SK-N-SH (cell line): Measurements from ENCODE around the gene ADGRG3. TPM values are rescaled to one million over a fixed set of nuclear protein-coding genes. Genes with fewer than 3 reads are reported as not detected.

Experiments
- CTCF ChIA-PET: fragments of 300-600, 350-600 bp; formaldehyde crosslinking; extraction: SDS; loops from one replicate; lab custom pipeline; 2021; lab: Yijun Ruan, JAX
- POLR2A ChIA-PET: fragments of 350-600 bp; sonication (Branson Sonifier 250); formaldehyde crosslinking; extraction: SDS; loops from one replicate; lab custom pipeline; 2020; ENCODE audit warnings: antibody characterized with exemption, inconsistent platforms; lab: Yijun Ruan, JAX
- DNase-seq: peaks from one replicate; pipeline ENCODE4 v3.0.0; 2012
- H2AFZ ChIP-seq: fragments of 200-600 bp; sonication (generic); 2 replicates; pipeline ENCODE4 v1.8.1; 2016; ENCODE audit warnings: antibody characterized with exemption, mild to moderate bottlenecking, low read depth
- H3F3A ChIP-seq: fragments of 200-600 bp; sonication (generic); replicated peaks from 2 replicates; pipeline ENCODE3; 2016; ENCODE audit warnings: antibody characterized with exemption, mild to moderate bottlenecking; ENCODE audit not compliant: insufficient read depth
- H3K27ac ChIP-seq, 2 experiments: fragments of 200-500 bp in 1 of 2; fragments of 200-600 bp in 1 of 2; sonication (Bioruptor generic) in 1 of 2; sonication (generic), shearing (Covaris generic) in 1 of 2; 2 replicates each; pipeline versions ENCODE4 v1.5.1 to v1.6.1; 2014 to 2016; ENCODE audit warnings: low read depth in 2 of 2, inconsistent platforms in 1 of 2, low read length in 1 of 2, mild to moderate bottlenecking in 1 of 2, mixed read lengths in 1 of 2
- H3K27me3 ChIP-seq: fragments of 200-600 bp; sonication (generic), shearing (Covaris generic); 2 replicates; pipeline ENCODE4 v1.6.1; 2016; ENCODE audit warnings: mixed run types; ENCODE audit not compliant: insufficient read depth
- H3K36me3 ChIP-seq, 2 experiments: fragments of 200-500 bp in 1 of 2; fragments of 200-600 bp in 1 of 2; sonication (Bioruptor generic) in 1 of 2; sonication (generic) in 1 of 2; replicated peaks in 1 of 2; 2 replicates each; pipeline versions ENCODE3 to v1.5.1; 2014 to 2016; ENCODE audit warnings: low read length in 1 of 2, mild to moderate bottlenecking in 1 of 2; ENCODE audit not compliant: insufficient read depth in 2 of 2, control insufficient read depth in 1 of 2
- H3K4me1 ChIP-seq, 2 experiments: fragments of 200-500 bp in 1 of 2; fragments of 200-600 bp in 1 of 2; sonication (Bioruptor generic) in 1 of 2; sonication (generic), shearing (Covaris generic) in 1 of 2; 2 replicates each; pipeline versions ENCODE4 v1.5.1 to v1.6.1; 2014 to 2016; ENCODE audit warnings: low read depth in 1 of 2, low read length in 1 of 2, mixed run types in 1 of 2; ENCODE audit not compliant: insufficient read depth in 2 of 2, control insufficient read depth in 1 of 2
- H3K4me2 ChIP-seq: fragments of 200-600 bp; sonication (generic), shearing (Covaris generic); 2 replicates; pipeline ENCODE4 v1.6.1; 2017; ENCODE audit warnings: mixed run types
- H3K4me3 ChIP-seq, 2 experiments: fragments of 200-500 bp in 1 of 2; fragments of 200-600 bp in 1 of 2; sonication (Bioruptor generic) in 1 of 2; sonication (generic), shearing (Covaris generic) in 1 of 2; 2 replicates each; pipeline versions ENCODE4 v1.5.1 to v1.8.1; 2014 to 2016; ENCODE audit warnings: low read depth in 2 of 2, inconsistent platforms in 1 of 2, low read length in 1 of 2, mild to moderate bottlenecking in 1 of 2, mixed read lengths in 1 of 2, moderate library complexity in 1 of 2
- H3K79me2 ChIP-seq: fragments of 200-600 bp; sonication (generic); 2 replicates; pipeline ENCODE4 v1.8.1; 2017; ENCODE audit warnings: mild to moderate bottlenecking; ENCODE audit not compliant: insufficient read depth
- H3K9ac ChIP-seq: fragments of 200-600 bp; sonication (generic); 2 replicates; pipeline ENCODE4 v1.6.1; 2017; ENCODE audit warnings: mixed run types
- H3K9me2 ChIP-seq: fragments of 200-600 bp; sonication (generic); 2 replicates; pipeline ENCODE4 v1.6.1; 2017; ENCODE audit warnings: mixed run types
- H3K9me3 ChIP-seq: fragments of 200-600 bp; sonication (generic); 2 replicates; pipeline ENCODE4 v1.6.1; 2017; ENCODE audit warnings: mixed run types, mild to moderate bottlenecking, moderate library complexity
- H4K20me1 ChIP-seq: fragments of 200-600 bp; sonication (generic); 2 replicates; pipeline ENCODE4 v1.6.1; 2017; ENCODE audit warnings: mild to moderate bottlenecking, mixed run types; ENCODE audit not compliant: insufficient read depth
- EP300 ChIP-seq, 2 experiments: IDR thresholded peaks; 2 replicates each; pipeline versions ENCODE4 v1.4.0 to v1.6.1; 2012; ENCODE audit warnings: borderline replicate concordance in 1 of 2, low read depth in 1 of 2, low read length in 1 of 2
- EZH2phosphoT487 ChIP-seq: fragments of 200-600 bp; sonication (generic); IDR thresholded peaks from 2 replicates; pipeline ENCODE4 v1.6.1; 2017; ENCODE audit warnings: low read depth, mixed run types, mild to moderate bottlenecking, antibody characterized with exemption, moderate library complexity, borderline replicate concordance
- FOXJ3 ChIP-seq: sonication (generic); formaldehyde crosslinking; IDR thresholded peaks from 2 replicates; pipeline ENCODE4 v1.5.1; 2020; ENCODE audit warnings: mild to moderate bottlenecking, missing genetic modification reagents
- NRF1 ChIP-seq: IDR thresholded peaks from 2 replicates; pipeline ENCODE4 v1.6.1; 2012; ENCODE audit warnings: low read depth, mild to moderate bottlenecking, low read length
- RCOR1 ChIP-seq: fragments of 150-350 bp; IDR thresholded peaks from 2 replicates; pipeline ENCODE4 v1.6.1; 2017; ENCODE audit warnings: antibody characterized with exemption, low read length
- SMC3 ChIP-seq: IDR thresholded peaks from 2 replicates; pipeline ENCODE4 v1.6.1; 2012; ENCODE audit warnings: low read depth, low read length, improper control_type of control experiment
- TAF1 ChIP-seq: IDR thresholded peaks from 2 replicates; pipeline ENCODE4 v1.6.1; 2012; ENCODE audit warnings: low read depth, mild to moderate bottlenecking, low read length, moderate library complexity, borderline replicate concordance
- TCF12 ChIP-seq: IDR thresholded peaks from 2 replicates; pipeline ENCODE4 v1.4.0; 2012
- TEAD4 ChIP-seq: IDR thresholded peaks from 2 replicates; pipeline ENCODE4 v1.4.0; 2012; ENCODE audit warnings: mild to moderate bottlenecking, borderline replicate concordance; ENCODE audit not compliant: insufficient read depth
- YY1 ChIP-seq: IDR thresholded peaks from 2 replicates; pipeline ENCODE4 v1.4.0; 2012; ENCODE audit warnings: low read depth, mild to moderate bottlenecking
- WGBS: methylation state at CpG from one replicate; pipeline ENCODE4 v1.1.6; 2017; ENCODE audit warnings: low lambda C conversion rate; 5-methylcytosine and 5-hydroxymethylcytosine counted together
- polyA plus RNA-seq, 3 experiments: library from polyadenylated mRNA; depleted of rRNA; stranded (reverse); fragments of >200 nt; gene quantifications; 2 replicates each; pipeline ENCODE4 v1.2.3, GENCODE V29; 2012
- TF ChIP-seq, protein P1 (sequence below): fragments of 150-350 bp; IDR thresholded peaks from 2 replicates; pipeline ENCODE4 v1.6.1; 2016; ENCODE audit warnings: mild to moderate bottlenecking, low read depth, low read length
- TF ChIP-seq, protein P2 (sequence below): fragments of 150-350 bp; IDR thresholded peaks from 2 replicates; pipeline ENCODE4 v1.6.1; 2017; ENCODE audit warnings: antibody characterized with exemption, low read length, low read depth, borderline replicate concordance
- TF ChIP-seq, protein P3 (sequence below): fragments of 200-600 bp; sonication (generic); IDR thresholded peaks from 2 replicates; pipeline ENCODE4 v1.6.1; 2017; ENCODE audit warnings: antibody characterized with exemption, mild to moderate bottlenecking, moderate library complexity
- TF ChIP-seq, protein P4 (sequence below): IDR thresholded peaks from 2 replicates; pipeline ENCODE4 v1.4.0; 2012; ENCODE audit warnings: low read depth
- TF ChIP-seq, protein P5 (sequence below): IDR thresholded peaks from 2 replicates; pipeline ENCODE4 v1.6.1; 2012; ENCODE audit warnings: mild to moderate bottlenecking, low read depth, low read length, moderate library complexity

Gene ADGRG3
- polyA plus RNA-seq, 1 of the 3 experiments (the other 2 are of a cell fraction): not detected

DNA sequence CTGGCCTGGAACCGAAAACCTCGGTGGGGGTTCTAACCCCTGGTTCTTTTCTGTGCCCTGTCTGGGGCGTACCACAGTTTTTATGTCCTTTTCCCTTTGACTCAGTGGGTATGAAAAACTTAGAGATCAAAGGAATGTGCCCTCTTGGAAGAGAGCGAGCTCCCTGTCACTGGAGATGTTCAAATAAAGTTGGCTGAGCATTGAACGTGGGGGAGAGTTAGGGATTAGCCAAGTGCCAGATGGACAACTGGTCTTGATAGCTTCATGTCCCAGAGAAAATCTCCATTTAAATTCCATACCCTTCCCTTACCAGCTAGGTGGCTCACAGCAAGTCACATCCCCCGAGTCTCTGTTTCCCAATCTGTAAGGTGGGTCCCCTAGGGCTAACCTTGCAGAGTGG, 30.1 kb upstream of the ADGRG3 start:
- TF ChIP-seq TEAD4 (no peak), RCOR1 (no peak), NRF1 (no peak), YY1 (no peak), TCF12 (no peak), EZH2phosphoT487 (no peak), FOXJ3 (CRISPR knock-in tag) (no peak), EP300 (IDR thresholded peaks at IDR 0.05; ENCODE audit: borderline replicate concordance in 1 of 2, low read depth in 1 of 2, low read length in 1 of 2) (no peak), SMC3 (no peak), TAF1 (no peak)
- TF ChIP-seq, protein P1, sequence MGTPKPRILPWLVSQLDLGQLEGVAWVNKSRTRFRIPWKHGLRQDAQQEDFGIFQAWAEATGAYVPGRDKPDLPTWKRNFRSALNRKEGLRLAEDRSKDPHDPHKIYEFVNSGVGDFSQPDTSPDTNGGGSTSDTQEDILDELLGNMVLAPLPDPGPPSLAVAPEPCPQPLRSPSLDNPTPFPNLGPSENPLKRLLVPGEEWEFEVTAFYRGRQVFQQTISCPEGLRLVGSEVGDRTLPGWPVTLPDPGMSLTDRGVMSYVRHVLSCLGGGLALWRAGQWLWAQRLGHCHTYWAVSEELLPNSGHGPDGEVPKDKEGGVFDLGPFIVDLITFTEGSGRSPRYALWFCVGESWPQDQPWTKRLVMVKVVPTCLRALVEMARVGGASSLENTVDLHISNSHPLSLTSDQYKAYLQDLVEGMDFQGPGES: no peak
- TF ChIP-seq, protein P2, sequence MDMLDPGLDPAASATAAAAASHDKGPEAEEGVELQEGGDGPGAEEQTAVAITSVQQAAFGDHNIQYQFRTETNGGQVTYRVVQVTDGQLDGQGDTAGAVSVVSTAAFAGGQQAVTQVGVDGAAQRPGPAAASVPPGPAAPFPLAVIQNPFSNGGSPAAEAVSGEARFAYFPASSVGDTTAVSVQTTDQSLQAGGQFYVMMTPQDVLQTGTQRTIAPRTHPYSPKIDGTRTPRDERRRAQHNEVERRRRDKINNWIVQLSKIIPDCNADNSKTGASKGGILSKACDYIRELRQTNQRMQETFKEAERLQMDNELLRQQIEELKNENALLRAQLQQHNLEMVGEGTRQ: no peak
- TF ChIP-seq, protein P3, sequence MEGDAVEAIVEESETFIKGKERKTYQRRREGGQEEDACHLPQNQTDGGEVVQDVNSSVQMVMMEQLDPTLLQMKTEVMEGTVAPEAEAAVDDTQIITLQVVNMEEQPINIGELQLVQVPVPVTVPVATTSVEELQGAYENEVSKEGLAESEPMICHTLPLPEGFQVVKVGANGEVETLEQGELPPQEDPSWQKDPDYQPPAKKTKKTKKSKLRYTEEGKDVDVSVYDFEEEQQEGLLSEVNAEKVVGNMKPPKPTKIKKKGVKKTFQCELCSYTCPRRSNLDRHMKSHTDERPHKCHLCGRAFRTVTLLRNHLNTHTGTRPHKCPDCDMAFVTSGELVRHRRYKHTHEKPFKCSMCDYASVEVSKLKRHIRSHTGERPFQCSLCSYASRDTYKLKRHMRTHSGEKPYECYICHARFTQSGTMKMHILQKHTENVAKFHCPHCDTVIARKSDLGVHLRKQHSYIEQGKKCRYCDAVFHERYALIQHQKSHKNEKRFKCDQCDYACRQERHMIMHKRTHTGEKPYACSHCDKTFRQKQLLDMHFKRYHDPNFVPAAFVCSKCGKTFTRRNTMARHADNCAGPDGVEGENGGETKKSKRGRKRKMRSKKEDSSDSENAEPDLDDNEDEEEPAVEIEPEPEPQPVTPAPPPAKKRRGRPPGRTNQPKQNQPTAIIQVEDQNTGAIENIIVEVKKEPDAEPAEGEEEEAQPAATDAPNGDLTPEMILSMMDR: no peak
- TF ChIP-seq, protein P4, sequence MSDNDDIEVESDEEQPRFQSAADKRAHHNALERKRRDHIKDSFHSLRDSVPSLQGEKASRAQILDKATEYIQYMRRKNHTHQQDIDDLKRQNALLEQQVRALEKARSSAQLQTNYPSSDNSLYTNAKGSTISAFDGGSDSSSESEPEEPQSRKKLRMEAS: no peak
- TF ChIP-seq, protein P5, sequence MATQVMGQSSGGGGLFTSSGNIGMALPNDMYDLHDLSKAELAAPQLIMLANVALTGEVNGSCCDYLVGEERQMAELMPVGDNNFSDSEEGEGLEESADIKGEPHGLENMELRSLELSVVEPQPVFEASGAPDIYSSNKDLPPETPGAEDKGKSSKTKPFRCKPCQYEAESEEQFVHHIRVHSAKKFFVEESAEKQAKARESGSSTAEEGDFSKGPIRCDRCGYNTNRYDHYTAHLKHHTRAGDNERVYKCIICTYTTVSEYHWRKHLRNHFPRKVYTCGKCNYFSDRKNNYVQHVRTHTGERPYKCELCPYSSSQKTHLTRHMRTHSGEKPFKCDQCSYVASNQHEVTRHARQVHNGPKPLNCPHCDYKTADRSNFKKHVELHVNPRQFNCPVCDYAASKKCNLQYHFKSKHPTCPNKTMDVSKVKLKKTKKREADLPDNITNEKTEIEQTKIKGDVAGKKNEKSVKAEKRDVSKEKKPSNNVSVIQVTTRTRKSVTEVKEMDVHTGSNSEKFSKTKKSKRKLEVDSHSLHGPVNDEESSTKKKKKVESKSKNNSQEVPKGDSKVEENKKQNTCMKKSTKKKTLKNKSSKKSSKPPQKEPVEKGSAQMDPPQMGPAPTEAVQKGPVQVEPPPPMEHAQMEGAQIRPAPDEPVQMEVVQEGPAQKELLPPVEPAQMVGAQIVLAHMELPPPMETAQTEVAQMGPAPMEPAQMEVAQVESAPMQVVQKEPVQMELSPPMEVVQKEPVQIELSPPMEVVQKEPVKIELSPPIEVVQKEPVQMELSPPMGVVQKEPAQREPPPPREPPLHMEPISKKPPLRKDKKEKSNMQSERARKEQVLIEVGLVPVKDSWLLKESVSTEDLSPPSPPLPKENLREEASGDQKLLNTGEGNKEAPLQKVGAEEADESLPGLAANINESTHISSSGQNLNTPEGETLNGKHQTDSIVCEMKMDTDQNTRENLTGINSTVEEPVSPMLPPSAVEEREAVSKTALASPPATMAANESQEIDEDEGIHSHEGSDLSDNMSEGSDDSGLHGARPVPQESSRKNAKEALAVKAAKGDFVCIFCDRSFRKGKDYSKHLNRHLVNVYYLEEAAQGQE: no peak
- no peak overlapping the region for H3K4me3 ChIP-seq
- H3K4me1 ChIP-seq: peaks cover 6 to 9% of the 10 kb centered on the region in 2 experiments; a peak in 3 of 4 replicates
- H3K9me2 ChIP-seq: no peaks in the 10 kb centered on the region
- no peaks in the 10 kb centered on the region for H3K36me3 ChIP-seq
- no peaks in the 10 kb centered on the region for H3K9me3 ChIP-seq
- H3K27me3 ChIP-seq: no peaks in the 10 kb centered on the region
- no peaks in the 10 kb centered on the region for H3F3A ChIP-seq
- no peak overlapping the region for H2AFZ ChIP-seq
- ChIA-PET CTCF (interaction anchor here (1.0 to 8.5 kb wide), 9 partner anchors 10 to 61 kb away, joined by 3 to 101 read pairs (median 5); partner anchors contain the start of gene ADGRG1), POLR2A (interaction anchor here (1.0 kb wide), 1 partner anchor 12 kb away, joined by 3 read pairs; no protein-coding TSS in a partner anchor)
- no peak overlapping the region for H3K9ac ChIP-seq
- no peak overlapping the region for H3K27ac ChIP-seq
- H3K4me2 ChIP-seq: no peak overlapping the region
- no peaks in the 10 kb centered on the region for H3K79me2 ChIP-seq
- no peak for DNase-seq
- no peaks in the 10 kb centered on the region for H4K20me1 ChIP-seq
- WGBS: 81% methylated on average over 6 of the region's 6 CpGs
